ENCODE results near the gene ARHGEF5. TPM values are rescaled to one million over a fixed set of nuclear protein-coding genes. Genes with fewer than 3 reads are reported as not detected.

Gene ARHGEF5
- total RNA-seq, 2 experiments from 2014 or later = not detected

DNA sequence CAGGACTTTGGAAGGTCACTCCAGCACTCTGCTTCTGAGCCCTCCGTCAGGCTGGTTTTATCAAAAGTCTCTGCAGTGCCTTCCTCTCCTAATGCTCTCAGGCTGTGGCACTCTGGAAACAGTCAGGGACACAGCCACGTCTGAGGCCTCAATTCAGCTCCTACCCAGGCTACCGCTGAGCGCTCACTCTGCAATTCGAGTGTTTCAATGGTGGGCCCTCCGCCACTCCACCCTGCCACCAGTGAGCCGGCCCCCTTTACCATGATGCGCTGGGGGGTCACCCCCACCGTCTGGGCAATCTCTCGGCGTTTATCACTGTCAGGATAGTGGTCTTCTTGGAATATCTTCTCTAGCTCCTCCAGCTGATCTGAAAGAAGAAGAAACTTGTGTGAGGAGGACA, 44.7 kb downstream of the ARHGEF5 start:
- Histone ChIP-seq H3K4me1 (ENCODE audit: insufficient read depth, low read length, poor library complexity, severe bottlenecking) (no peaks in the 10 kb centered on the region), H4K20me1 (ENCODE audit: insufficient read depth, low read length) (no peaks in the 10 kb centered on the region), H3K36me3 (ENCODE audit: insufficient read depth, low read length) (no peaks in the 10 kb centered on the region), H3K79me2 (ENCODE audit: insufficient read depth, low read depth, low read length) (no peaks in the 10 kb centered on the region), H3K27ac (ENCODE audit: low read depth, low read length, poor library complexity, severe bottlenecking) (no peak overlapping the region), H3K4me2 (ENCODE audit: low read length) (no peak overlapping the region), H3K4me3 (ENCODE audit: low read depth, low read length, poor library complexity, severe bottlenecking) (no peak overlapping the region), H2AFZ (ENCODE audit: low read length) (no peak overlapping the region), H3K9me3 (ENCODE audit: low read length) (no peaks in the 10 kb centered on the region), H3K9me2 (ENCODE audit: insufficient read depth, low read length) (no peaks in the 10 kb centered on the region)
- no peak for DNase-seq (ENCODE audit: low spot score)
- POLR2A ChIA-PET = no interaction called here
- TF ChIP-seq, protein P1, sequence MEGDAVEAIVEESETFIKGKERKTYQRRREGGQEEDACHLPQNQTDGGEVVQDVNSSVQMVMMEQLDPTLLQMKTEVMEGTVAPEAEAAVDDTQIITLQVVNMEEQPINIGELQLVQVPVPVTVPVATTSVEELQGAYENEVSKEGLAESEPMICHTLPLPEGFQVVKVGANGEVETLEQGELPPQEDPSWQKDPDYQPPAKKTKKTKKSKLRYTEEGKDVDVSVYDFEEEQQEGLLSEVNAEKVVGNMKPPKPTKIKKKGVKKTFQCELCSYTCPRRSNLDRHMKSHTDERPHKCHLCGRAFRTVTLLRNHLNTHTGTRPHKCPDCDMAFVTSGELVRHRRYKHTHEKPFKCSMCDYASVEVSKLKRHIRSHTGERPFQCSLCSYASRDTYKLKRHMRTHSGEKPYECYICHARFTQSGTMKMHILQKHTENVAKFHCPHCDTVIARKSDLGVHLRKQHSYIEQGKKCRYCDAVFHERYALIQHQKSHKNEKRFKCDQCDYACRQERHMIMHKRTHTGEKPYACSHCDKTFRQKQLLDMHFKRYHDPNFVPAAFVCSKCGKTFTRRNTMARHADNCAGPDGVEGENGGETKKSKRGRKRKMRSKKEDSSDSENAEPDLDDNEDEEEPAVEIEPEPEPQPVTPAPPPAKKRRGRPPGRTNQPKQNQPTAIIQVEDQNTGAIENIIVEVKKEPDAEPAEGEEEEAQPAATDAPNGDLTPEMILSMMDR (conservative IDR thresholded peaks at IDR 0.05; ENCODE audit: low read length) = no peak
- TF ChIP-seq EZH2phosphoT487 (IDR thresholded peaks at IDR 0.05; ENCODE audit: borderline replicate concordance, low read depth, low read length) = no peak
- intact Hi-C loops (cut with micrococcal nuclease; ENCODE audit: unreplicated experiment) = no loop called here
- BruUV-seq (replicated peaks) = no TSS peak
- CTCF ChIA-PET (ENCODE audit: unreplicated experiment) = no interaction called here

DNA sequence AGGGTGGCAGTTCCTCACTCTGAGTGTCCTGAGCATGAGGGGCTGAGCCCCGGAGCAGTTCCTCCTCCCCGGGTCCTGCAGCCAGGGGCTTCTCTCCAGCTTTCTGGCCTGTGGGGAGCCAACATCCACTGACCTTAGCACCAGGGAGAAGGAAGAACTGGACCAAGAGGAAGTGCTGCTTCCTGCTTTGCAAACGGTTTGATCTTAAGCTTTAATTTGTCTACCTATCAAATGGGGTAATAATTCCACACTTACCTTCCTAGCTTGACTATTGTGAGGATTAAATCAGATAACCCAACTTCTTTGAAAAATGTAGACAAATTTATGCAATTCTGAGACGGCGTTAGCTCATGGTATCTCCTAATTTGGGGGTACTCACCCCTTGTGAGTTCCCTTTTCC, 46.3 kb downstream of the ARHGEF5 start:
- H2AFZ ChIP-seq (ENCODE audit: low read length) = no peak overlapping the region
- ChIA-PET POLR2A (interaction anchor here (0.6 kb wide), 1 partner anchor 31 kb away, joined by 3 read pairs; no protein-coding TSS in a partner anchor), CTCF (ENCODE audit: unreplicated experiment) (no interaction called here)
- H3K79me2 ChIP-seq (ENCODE audit: insufficient read depth, low read depth, low read length) = no peaks in the 10 kb centered on the region
- H3K36me3 ChIP-seq (ENCODE audit: insufficient read depth, low read length) = no peaks in the 10 kb centered on the region
- BruUV-seq (replicated peaks) = no TSS peak
- H4K20me1 ChIP-seq (ENCODE audit: insufficient read depth, low read length) = no peaks in the 10 kb centered on the region
- no peak overlapping the region for H3K4me3 ChIP-seq (ENCODE audit: low read depth, low read length, poor library complexity, severe bottlenecking)
- no peak overlapping the region for H3K4me2 ChIP-seq (ENCODE audit: low read length)
- intact Hi-C loops (cut with micrococcal nuclease; ENCODE audit: unreplicated experiment) = no loop called here
- no peak for TF ChIP-seq EZH2phosphoT487 (IDR thresholded peaks at IDR 0.05; ENCODE audit: borderline replicate concordance, low read depth, low read length)
- TF ChIP-seq, protein P1 (conservative IDR thresholded peaks at IDR 0.05; ENCODE audit: low read length) = no peak
- H3K9me3 ChIP-seq (ENCODE audit: low read length) = no peaks in the 10 kb centered on the region
- DNase-seq (ENCODE audit: low spot score) = no peak
- H3K9me2 ChIP-seq (ENCODE audit: insufficient read depth, low read length) = no peaks in the 10 kb centered on the region
- H3K4me1 ChIP-seq (ENCODE audit: insufficient read depth, low read length, poor library complexity, severe bottlenecking) = no peaks in the 10 kb centered on the region
- H3K27ac ChIP-seq (ENCODE audit: low read depth, low read length, poor library complexity, severe bottlenecking) = no peak overlapping the region

DNA sequence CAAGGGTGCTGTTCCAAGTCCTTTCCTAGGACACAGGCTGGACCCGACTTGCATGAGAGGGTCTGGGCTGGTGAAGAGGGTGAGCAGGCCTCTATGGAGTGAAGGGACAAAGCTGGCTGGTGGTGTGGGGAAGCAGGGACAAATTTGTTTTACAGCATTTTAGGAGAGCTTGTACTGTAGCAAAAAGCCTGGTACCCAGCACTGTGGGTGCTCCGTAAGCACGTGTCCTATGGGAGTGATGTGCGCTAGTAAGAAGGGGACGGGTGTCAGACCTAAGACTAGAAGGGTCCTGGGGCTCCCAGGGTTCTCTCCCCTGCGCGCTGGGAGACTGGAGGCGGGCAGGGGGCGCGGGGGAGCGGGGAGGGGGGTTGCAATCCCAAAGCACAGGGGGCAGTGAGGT, 47.9 kb downstream of the ARHGEF5 start:
- intact Hi-C loops (cut with micrococcal nuclease; ENCODE audit: unreplicated experiment) = no loop called here
- Histone ChIP-seq H3K4me2 (ENCODE audit: low read length) (no peak overlapping the region), H3K27ac (ENCODE audit: low read depth, low read length, poor library complexity, severe bottlenecking) (no peak overlapping the region), H3K4me3 (ENCODE audit: low read depth, low read length, poor library complexity, severe bottlenecking) (no peak overlapping the region), H3K9me2 (ENCODE audit: insufficient read depth, low read length) (no peaks in the 10 kb centered on the region), H3K4me1 (ENCODE audit: insufficient read depth, low read length, poor library complexity, severe bottlenecking) (no peaks in the 10 kb centered on the region), H3K79me2 (ENCODE audit: insufficient read depth, low read depth, low read length) (no peaks in the 10 kb centered on the region), H4K20me1 (ENCODE audit: insufficient read depth, low read length) (no peaks in the 10 kb centered on the region), H3K9me3 (ENCODE audit: low read length) (no peaks in the 10 kb centered on the region), H2AFZ (ENCODE audit: low read length) (no peak overlapping the region), H3K36me3 (ENCODE audit: insufficient read depth, low read length) (no peaks in the 10 kb centered on the region)
- no peak for DNase-seq (ENCODE audit: low spot score)
- POLR2A ChIA-PET = interaction anchor here (0.7 kb wide), 1 partner anchor 50 kb away, joined by 5 read pairs; no protein-coding TSS in a partner anchor
- CTCF ChIA-PET (ENCODE audit: unreplicated experiment) = no interaction called here
- TF ChIP-seq EZH2phosphoT487 (IDR thresholded peaks at IDR 0.05; ENCODE audit: borderline replicate concordance, low read depth, low read length) = no peak
- TF ChIP-seq, protein P1 (conservative IDR thresholded peaks at IDR 0.05; ENCODE audit: low read length) = no peak
- BruUV-seq (replicated peaks) = no TSS peak
